Breast epithelium (tissue), 3 donors: ENCODE data around the gene BEST2.

ENCODE experiments used
- CTCF ChIP-seq, 3 donors: fragments of 450-650 bp; IDR thresholded peaks; one replicate each; pipeline ENCODE4 v1.5.1; 2016 to 2017; ENCODE audit warnings: antibody characterized with exemption in 3 of 3, mild to moderate bottlenecking in 3 of 3, moderate library complexity in 3 of 3
- POLR2A ChIP-seq: fragments of 450-650 bp; IDR thresholded peaks from one replicate; pipeline ENCODE4 v1.6.1; 2016; ENCODE audit warnings: antibody characterized with exemption, mild to moderate bottlenecking, moderate library complexity
- POLR2AphosphoS5 ChIP-seq, 3 donors: sonication (generic); formaldehyde crosslinking; IDR thresholded peaks; one replicate each; pipeline ENCODE4 v1.6.1; 2017; ENCODE audit warnings: antibody characterized with exemption in 3 of 3

- TF ChIP-seq CTCF (IDR thresholded peaks at IDR 0.05) (peak in 1 of 3 donors; percentile 7), POLR2A (peak; percentile 82), POLR2AphosphoS5 (IDR thresholded peaks at IDR 0.05) (peak; percentile 88 to 99 (median 96))
Observed at GRCh38 chr19:12793290-12794195, 42.0 kb downstream of the BEST2 start.
